ENCODE data around the gene HECTD2.

Gene HECTD2

DNA sequence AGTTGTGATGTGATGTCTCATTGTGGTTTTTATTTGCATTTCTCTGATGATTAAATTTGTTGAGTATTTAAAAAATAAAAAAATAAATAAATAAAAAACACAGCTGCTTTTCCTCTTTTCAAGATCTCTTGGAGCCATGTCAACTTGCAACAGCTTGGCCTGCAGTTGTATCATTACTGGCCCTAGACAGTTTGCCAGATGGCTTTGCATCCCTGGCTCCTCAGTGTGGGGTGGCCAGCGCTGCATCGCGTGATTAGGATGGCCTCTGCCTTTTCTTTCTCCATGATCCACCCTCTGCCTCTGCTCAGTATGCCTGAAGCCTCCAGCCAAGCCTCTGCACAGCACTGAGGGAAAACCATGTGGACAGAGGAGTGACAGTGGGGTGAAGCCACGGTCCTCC lies 126.0 kb downstream of the HECTD2 start:
- H2BK5ac ChIP-seq (ENCODE audit: low read depth, low read length, poor library complexity): no peak overlapping the region
- H3K9ac ChIP-seq (ENCODE audit: low read length): no peak overlapping the region
- no peak overlapping the region for H3K4me2 ChIP-seq (ENCODE audit: low read length)
- H3K79me1 ChIP-seq (ENCODE audit: low read length): no peaks in the 10 kb centered on the region
- no peak overlapping the region for H3K23ac ChIP-seq (ENCODE audit: low read length)
- H3K18ac ChIP-seq (ENCODE audit: low read length): no peak overlapping the region
- H3K14ac ChIP-seq (ENCODE audit: low read length): no peak overlapping the region
- H3K4me3 ChIP-seq (ENCODE audit: low read depth, low read length): no peak overlapping the region
- WGBS (ENCODE audit: extremely low coverage, insufficient coverage, insufficient read length): no CpG with 5 or more reads among the region's 4 CpGs
- H3K27me3 ChIP-seq (ENCODE audit: insufficient read depth, low read length): no peaks in the 10 kb centered on the region
- no peak overlapping the region for H2BK120ac ChIP-seq (ENCODE audit: insufficient read depth, low read length, poor library complexity)
- no peak overlapping the region for H3K27ac ChIP-seq (ENCODE audit: low read depth, low read length)
- no peak overlapping the region for H3K4ac ChIP-seq (ENCODE audit: low read depth, low read length)
- no peaks in the 10 kb centered on the region for H3K79me2 ChIP-seq (ENCODE audit: control insufficient read depth, insufficient read depth, low read length, poor library complexity)
- no peak for DNase-seq
- no peak overlapping the region for H4K8ac ChIP-seq (ENCODE audit: low read depth, low read length)
- no peak overlapping the region for H2AK5ac ChIP-seq (ENCODE audit: low read length)
- no peak overlapping the region for H2AFZ ChIP-seq (ENCODE audit: insufficient read depth, low read length, poor library complexity)
- no peaks in the 10 kb centered on the region for H3K4me1 ChIP-seq (ENCODE audit: control insufficient read depth in 1 of 2, insufficient read depth in 2 of 2, low read length in 2 of 2)
- peaks cover 7% of the 10 kb centered on the region for H3K9me3 ChIP-seq (ENCODE audit: insufficient read depth, low read depth, low read length)
- no peak overlapping the region for H2BK12ac ChIP-seq (ENCODE audit: low read length)
- no peaks in the 10 kb centered on the region for H3K36me3 ChIP-seq (ENCODE audit: control insufficient read depth in 1 of 2, insufficient read depth in 2 of 2, low read length in 2 of 2)
- H4K91ac ChIP-seq (ENCODE audit: low read depth, low read length): no peak overlapping the region
- no peak overlapping the region for H4K12ac ChIP-seq (ENCODE audit: low read depth, low read length)

DNA sequence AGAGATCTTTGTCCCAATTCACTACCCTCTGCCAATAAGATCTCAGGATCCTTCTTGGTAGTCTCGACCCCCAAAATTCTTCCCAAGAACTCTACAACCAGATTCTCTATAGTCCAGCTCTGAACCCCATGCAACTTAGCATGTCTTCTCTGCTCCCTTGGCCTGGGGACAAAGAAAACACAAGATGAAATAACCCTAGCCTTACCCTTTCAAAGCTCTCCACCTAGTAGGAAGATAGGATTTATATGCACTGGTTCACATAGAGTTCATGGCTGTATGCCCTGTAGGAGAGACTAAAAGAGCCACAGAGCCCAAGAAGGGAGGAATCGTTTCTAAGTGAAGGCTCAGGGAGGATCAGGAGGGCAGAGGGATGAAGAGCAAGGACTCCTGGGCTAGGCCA lies 126.6 kb downstream of the HECTD2 start:
- Histone ChIP-seq H3K14ac (ENCODE audit: low read length) (no peak overlapping the region), H3K9ac (ENCODE audit: low read length) (no peak overlapping the region), H2BK5ac (ENCODE audit: low read depth, low read length, poor library complexity) (no peak overlapping the region), H3K4ac (ENCODE audit: low read depth, low read length) (no peak overlapping the region), H4K91ac (ENCODE audit: low read depth, low read length) (no peak overlapping the region), H3K79me1 (ENCODE audit: low read length) (no peaks in the 10 kb centered on the region), H3K23ac (ENCODE audit: low read length) (no peak overlapping the region), H2BK12ac (ENCODE audit: low read length) (no peak overlapping the region), H4K8ac (ENCODE audit: low read depth, low read length) (no peak overlapping the region), H3K18ac (ENCODE audit: low read length) (no peak overlapping the region), H3K36me3 (ENCODE audit: control insufficient read depth in 1 of 2, insufficient read depth in 2 of 2, low read length in 2 of 2) (no peaks in the 10 kb centered on the region), H2AK5ac (ENCODE audit: low read length) (no peak overlapping the region), H3K4me1 (ENCODE audit: control insufficient read depth in 1 of 2, insufficient read depth in 2 of 2, low read length in 2 of 2) (no peaks in the 10 kb centered on the region), H3K27ac (ENCODE audit: low read depth, low read length) (no peak overlapping the region), H2AFZ (ENCODE audit: insufficient read depth, low read length, poor library complexity) (no peak overlapping the region), H3K79me2 (ENCODE audit: control insufficient read depth, insufficient read depth, low read length, poor library complexity) (no peaks in the 10 kb centered on the region), H3K27me3 (ENCODE audit: insufficient read depth, low read length) (no peaks in the 10 kb centered on the region), H3K9me3 (ENCODE audit: insufficient read depth, low read depth, low read length) (peaks cover 7% of the 10 kb centered on the region), H2BK120ac (ENCODE audit: insufficient read depth, low read length, poor library complexity) (no peak overlapping the region), H3K4me3 (ENCODE audit: low read depth, low read length) (no peak overlapping the region), H4K12ac (ENCODE audit: low read depth, low read length) (no peak overlapping the region), H3K4me2 (ENCODE audit: low read length) (no peak overlapping the region)
- WGBS (ENCODE audit: extremely low coverage, insufficient coverage, insufficient read length): no CpG with 5 or more reads among the region's 2 CpGs
- no peak for DNase-seq

DNA sequence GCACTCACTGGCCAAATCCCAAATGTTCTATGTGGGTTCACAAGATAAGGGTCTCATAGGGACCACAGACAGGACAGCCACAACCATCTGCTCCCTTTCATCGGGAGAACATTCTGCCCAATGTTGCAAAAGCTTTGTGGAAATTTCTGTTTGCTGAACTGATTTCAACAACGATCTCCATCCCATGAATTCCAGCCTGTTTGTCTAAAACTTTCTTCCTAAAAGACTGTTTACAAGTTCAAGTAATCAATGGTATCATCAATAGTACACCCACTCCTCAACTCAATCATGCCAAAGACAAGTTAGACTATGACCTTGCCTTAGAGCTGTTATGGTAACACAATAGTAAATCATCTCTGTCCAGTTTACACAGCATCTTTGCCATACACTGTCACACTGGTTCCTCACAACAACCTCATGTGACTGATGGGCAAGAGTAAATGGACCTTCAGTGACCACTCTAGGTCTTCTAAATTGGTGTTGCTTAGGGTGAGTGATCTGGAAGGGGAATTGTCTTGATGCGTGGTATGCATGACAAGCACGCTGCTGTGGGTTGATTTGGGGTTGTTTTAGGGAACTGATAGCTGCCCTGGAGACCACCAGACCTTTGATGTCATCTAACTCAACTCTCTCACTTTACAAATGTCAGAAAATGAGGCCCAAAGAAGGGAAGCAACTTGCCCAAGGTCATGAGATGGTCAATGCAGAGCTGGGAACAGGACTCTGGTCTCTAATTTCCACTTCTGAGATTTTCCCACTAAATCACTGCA lies 127.7 kb downstream of the HECTD2 start:
- no peak overlapping the region for H2BK12ac ChIP-seq (ENCODE audit: low read length)
- H4K8ac ChIP-seq (ENCODE audit: low read depth, low read length): no peak overlapping the region
- no peak overlapping the region for H2BK5ac ChIP-seq (ENCODE audit: low read depth, low read length, poor library complexity)
- H4K12ac ChIP-seq (ENCODE audit: low read depth, low read length): no peak overlapping the region
- H3K4me2 ChIP-seq (ENCODE audit: low read length): no peak overlapping the region
- H3K9me3 ChIP-seq (ENCODE audit: insufficient read depth, low read depth, low read length): peaks cover 7% of the 10 kb centered on the region
- no peaks in the 10 kb centered on the region for H3K36me3 ChIP-seq (ENCODE audit: control insufficient read depth in 1 of 2, insufficient read depth in 2 of 2, low read length in 2 of 2)
- H3K4ac ChIP-seq (ENCODE audit: low read depth, low read length): no peak overlapping the region
- H3K23ac ChIP-seq (ENCODE audit: low read length): no peak overlapping the region
- no peak overlapping the region for H3K4me3 ChIP-seq (ENCODE audit: low read depth, low read length)
- no peak overlapping the region for H3K27ac ChIP-seq (ENCODE audit: low read depth, low read length)
- H3K18ac ChIP-seq (ENCODE audit: low read length): no peak overlapping the region
- H2BK120ac ChIP-seq (ENCODE audit: insufficient read depth, low read length, poor library complexity): no peak overlapping the region
- no peak overlapping the region for H2AK5ac ChIP-seq (ENCODE audit: low read length)
- no peak for DNase-seq
- no peaks in the 10 kb centered on the region for H3K27me3 ChIP-seq (ENCODE audit: insufficient read depth, low read length)
- H3K9ac ChIP-seq (ENCODE audit: low read length): no peak overlapping the region
- H3K79me1 ChIP-seq (ENCODE audit: low read length): no peaks in the 10 kb centered on the region
- H3K4me1 ChIP-seq (ENCODE audit: control insufficient read depth in 1 of 2, insufficient read depth in 2 of 2, low read length in 2 of 2): no peaks in the 10 kb centered on the region
- H3K79me2 ChIP-seq (ENCODE audit: control insufficient read depth, insufficient read depth, low read length, poor library complexity): no peaks in the 10 kb centered on the region
- no peak overlapping the region for H4K91ac ChIP-seq (ENCODE audit: low read depth, low read length)
- WGBS (ENCODE audit: extremely low coverage, insufficient coverage, insufficient read length): no CpG with 5 or more reads among the region's 4 CpGs
- H2AFZ ChIP-seq (ENCODE audit: insufficient read depth, low read length, poor library complexity): no peak overlapping the region
- no peak overlapping the region for H3K14ac ChIP-seq (ENCODE audit: low read length)

DNA sequence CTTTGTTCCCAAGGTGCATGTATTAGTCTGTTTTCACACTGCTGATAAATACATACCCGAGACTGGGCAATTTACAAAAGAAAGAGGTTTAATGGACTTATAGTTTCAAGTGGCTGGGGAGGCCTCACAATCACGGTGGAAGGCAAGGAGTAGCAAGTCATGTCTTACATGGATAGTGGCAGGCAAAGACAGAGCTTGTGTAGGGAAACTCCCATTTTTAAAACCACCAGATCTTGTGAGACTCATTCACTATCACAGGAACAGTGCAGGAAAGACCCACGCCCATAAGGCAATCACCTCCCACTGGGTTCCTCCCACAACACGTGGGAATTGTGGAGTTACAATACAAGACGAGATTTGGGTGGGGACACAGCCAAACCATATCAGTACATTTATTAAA lies 129.8 kb downstream of the HECTD2 start:
- Histone ChIP-seq H3K23ac (ENCODE audit: low read length) (no peak overlapping the region), H3K36me3 (ENCODE audit: control insufficient read depth in 1 of 2, insufficient read depth in 2 of 2, low read length in 2 of 2) (no peaks in the 10 kb centered on the region), H3K79me2 (ENCODE audit: control insufficient read depth, insufficient read depth, low read length, poor library complexity) (no peaks in the 10 kb centered on the region), H4K12ac (ENCODE audit: low read depth, low read length) (no peak overlapping the region), H3K14ac (ENCODE audit: low read length) (no peak overlapping the region), H3K4me1 (ENCODE audit: control insufficient read depth in 1 of 2, insufficient read depth in 2 of 2, low read length in 2 of 2) (no peaks in the 10 kb centered on the region), H2AK5ac (ENCODE audit: low read length) (no peak overlapping the region), H4K8ac (ENCODE audit: low read depth, low read length) (no peak overlapping the region), H3K27ac (ENCODE audit: low read depth, low read length) (no peak overlapping the region), H4K91ac (ENCODE audit: low read depth, low read length) (no peak overlapping the region), H3K9ac (ENCODE audit: low read length) (no peak overlapping the region), H3K9me3 (ENCODE audit: insufficient read depth, low read depth, low read length) (peaks cover 7% of the 10 kb centered on the region), H3K27me3 (ENCODE audit: insufficient read depth, low read length) (no peaks in the 10 kb centered on the region), H3K4me3 (ENCODE audit: low read depth, low read length) (no peak overlapping the region), H3K18ac (ENCODE audit: low read length) (no peak overlapping the region), H2BK12ac (ENCODE audit: low read length) (no peak overlapping the region), H2AFZ (ENCODE audit: insufficient read depth, low read length, poor library complexity) (no peak overlapping the region), H3K4ac (ENCODE audit: low read depth, low read length) (no peak overlapping the region), H2BK5ac (ENCODE audit: low read depth, low read length, poor library complexity) (no peak overlapping the region), H3K4me2 (ENCODE audit: low read length) (no peak overlapping the region), H2BK120ac (ENCODE audit: insufficient read depth, low read length, poor library complexity) (no peak overlapping the region), H3K79me1 (ENCODE audit: low read length) (no peaks in the 10 kb centered on the region)
- DNase-seq: no peak
- WGBS (ENCODE audit: extremely low coverage, insufficient coverage, insufficient read length): no CpG with 5 or more reads among the region's 5 CpGs

Data from trophoblast cell (in vitro differentiated cells and primary cell).